ENCODE results near the gene NASP.
A peak's percentile ranks its signal among the peaks of the same experiment; 100 is the strongest.

NASP gene

DNA sequence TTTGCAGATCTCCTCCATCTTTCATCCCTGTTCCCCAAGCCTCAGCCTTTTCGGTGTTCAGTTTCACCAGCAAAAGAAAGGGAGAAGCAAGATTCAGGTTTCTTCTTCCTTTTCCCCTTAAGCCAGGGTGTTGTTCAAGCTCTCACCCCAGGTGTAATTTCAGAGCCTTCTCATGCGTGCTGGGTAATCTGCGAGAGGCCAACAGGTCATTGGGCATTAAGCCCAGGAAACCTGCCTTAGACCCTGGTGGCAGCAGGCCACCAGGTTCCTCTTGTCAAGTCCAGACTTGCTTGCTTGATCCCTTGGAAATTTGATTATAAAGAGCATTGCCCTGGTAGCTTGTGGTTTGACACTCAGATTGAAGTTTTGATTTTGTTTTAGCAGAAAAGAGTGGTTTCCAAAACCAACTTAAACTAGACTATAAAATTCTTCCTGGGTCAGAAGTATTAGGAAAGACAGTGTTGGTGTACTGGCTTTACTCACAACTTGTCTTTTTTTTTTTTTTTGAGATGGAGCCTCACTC is 26.4 kb upstream of the NASP start:
- H3K4me1 Mint-ChIP-seq (ENCODE audit: low read depth): peaks cover 18% of the 10 kb centered on the region
- H3K4me3 Mint-ChIP-seq: no peak overlapping the region
- no peaks in the 10 kb centered on the region for H3K9me3 Mint-ChIP-seq (ENCODE audit: low read depth)
- H3K27me3 Mint-ChIP-seq: no peaks in the 10 kb centered on the region
- no peak overlapping the region for H3K27ac Mint-ChIP-seq
- H3K36me3 Mint-ChIP-seq: peaks cover 2% of the 10 kb centered on the region

- Mint-ChIP-seq H3K4me1 (ENCODE audit: low read depth) (peaks cover 12% of the 10 kb centered on the region), H3K36me3 (peaks cover 3% of the 10 kb centered on the region), H3K4me3 (no peak overlapping the region), H3K9me3 (ENCODE audit: low read depth) (no peaks in the 10 kb centered on the region), H3K27ac (no peak overlapping the region), H3K27me3 (no peaks in the 10 kb centered on the region)
Measured at GRCh38 chr1:45563843-45564242, 20.0 kb upstream of the NASP start.

GRCh38 chr1:45566722-45567121 is 17.1 kb upstream of the NASP start:
- no peaks in the 10 kb centered on the region for H3K9me3 Mint-ChIP-seq (ENCODE audit: low read depth)
- no peaks in the 10 kb centered on the region for H3K27me3 Mint-ChIP-seq
- no peak overlapping the region for H3K27ac Mint-ChIP-seq

GRCh38 chr1:45567911-45568310 is 15.9 kb upstream of the NASP start:
- H3K27me3 Mint-ChIP-seq: no peaks in the 10 kb centered on the region
- peaks cover 4% of the 10 kb centered on the region for H3K36me3 Mint-ChIP-seq
- H3K27ac Mint-ChIP-seq: peak overlapping the region; percentile 46
- H3K4me1 Mint-ChIP-seq (ENCODE audit: low read depth): no peaks in the 10 kb centered on the region
- no peaks in the 10 kb centered on the region for H3K9me3 Mint-ChIP-seq (ENCODE audit: low read depth)
- no peak overlapping the region for H3K4me3 Mint-ChIP-seq

More at GRCh38 chr1:45566722-45567121, 17.1 kb upstream of the NASP start:
- no peak overlapping the region for H3K4me3 Mint-ChIP-seq
- H3K36me3 Mint-ChIP-seq: peaks cover 4% of the 10 kb centered on the region
- H3K4me1 Mint-ChIP-seq (ENCODE audit: low read depth): peaks cover 3% of the 10 kb centered on the region

GRCh38 chr1:45568421-45568820 is 15.4 kb upstream of the NASP start:
- H3K4me1 Mint-ChIP-seq (ENCODE audit: low read depth): no peaks in the 10 kb centered on the region
- no peaks in the 10 kb centered on the region for H3K9me3 Mint-ChIP-seq (ENCODE audit: low read depth)
- H3K4me3 Mint-ChIP-seq: no peak overlapping the region
- no peak overlapping the region for H3K27ac Mint-ChIP-seq
- H3K27me3 Mint-ChIP-seq: no peaks in the 10 kb centered on the region
- peaks cover 4% of the 10 kb centered on the region for H3K36me3 Mint-ChIP-seq

DNA sequence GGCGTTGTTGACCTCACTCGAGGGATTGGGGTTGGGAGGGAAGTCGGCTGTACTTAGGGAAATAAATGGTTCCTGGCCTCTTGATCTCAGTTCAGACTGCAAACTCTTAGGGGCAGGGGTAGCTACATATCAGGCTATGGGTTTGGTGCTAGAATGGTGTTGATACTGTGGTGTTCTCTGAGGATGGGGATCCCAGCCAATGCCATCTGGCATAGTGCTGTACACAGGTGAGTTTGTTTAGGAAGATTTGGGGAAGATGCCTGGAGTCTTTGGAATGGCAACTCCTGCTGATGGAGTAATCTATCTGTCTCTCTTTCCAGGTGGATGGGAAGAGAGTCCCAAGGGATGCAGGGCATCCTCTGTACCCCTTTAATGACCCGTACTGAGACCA is 14.3 kb upstream of the NASP start:
- Mint-ChIP-seq H3K9me3 (ENCODE audit: low read depth) (no peaks in the 10 kb centered on the region), H3K36me3 (peaks cover 4% of the 10 kb centered on the region), H3K4me3 (no peak overlapping the region), H3K4me1 (ENCODE audit: low read depth) (no peaks in the 10 kb centered on the region), H3K27ac (no peak overlapping the region), H3K27me3 (no peaks in the 10 kb centered on the region)

DNA sequence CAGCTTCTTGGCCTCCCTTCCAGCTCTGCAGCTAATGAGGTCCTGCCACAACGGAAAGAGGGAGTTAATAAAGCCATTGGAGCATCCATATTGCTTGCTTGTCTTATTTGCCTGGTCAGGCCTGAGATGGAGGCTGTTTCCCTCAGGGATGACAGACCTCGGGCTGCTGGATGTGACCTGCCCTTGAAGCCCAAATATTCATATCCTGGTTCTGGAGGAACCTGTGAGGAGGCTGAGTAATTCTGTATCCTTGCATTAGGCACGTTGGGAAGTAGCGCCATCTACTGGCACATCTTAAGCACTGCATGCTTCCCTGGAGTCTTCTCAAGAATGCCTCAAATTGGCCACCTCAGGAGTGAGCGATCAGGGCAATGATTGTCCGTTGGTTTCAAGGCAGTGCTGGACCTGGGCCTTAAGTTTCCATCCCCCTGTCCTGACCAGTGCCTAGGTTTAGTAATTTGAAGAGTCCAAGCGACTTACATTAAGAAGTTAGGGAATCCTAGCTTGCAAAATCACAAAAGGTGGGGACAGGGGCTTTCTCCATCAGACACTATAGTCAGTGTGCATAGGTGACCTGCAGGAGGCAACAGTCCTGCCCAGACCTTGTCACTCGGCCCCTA is 13.8 kb upstream of the NASP start:
- no peaks in the 10 kb centered on the region for H3K27me3 Mint-ChIP-seq
- H3K9me3 Mint-ChIP-seq (ENCODE audit: low read depth): no peaks in the 10 kb centered on the region
- H3K4me3 Mint-ChIP-seq: no peak overlapping the region
- H3K36me3 Mint-ChIP-seq: peaks cover 4% of the 10 kb centered on the region
- no peaks in the 10 kb centered on the region for H3K4me1 Mint-ChIP-seq (ENCODE audit: low read depth)
- no peak overlapping the region for H3K27ac Mint-ChIP-seq

DNA sequence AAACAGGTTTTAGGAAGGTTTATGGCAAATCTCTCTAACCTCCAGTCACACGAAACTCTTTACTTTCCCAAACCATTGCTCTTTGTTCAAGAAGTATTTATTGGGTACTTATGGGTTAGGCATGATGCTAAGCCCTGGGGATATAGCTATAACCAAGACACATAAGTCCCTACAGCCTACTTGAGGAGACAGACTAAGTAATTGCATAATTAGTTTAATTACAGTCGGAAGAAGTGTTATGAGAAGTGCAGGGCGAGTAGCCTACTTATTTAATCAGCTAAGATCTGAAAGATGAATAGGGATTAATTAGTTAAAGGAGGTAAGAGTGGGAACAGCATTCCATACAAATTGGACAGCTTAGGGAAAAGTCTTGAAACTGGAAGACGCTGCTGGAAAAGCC is 13.2 kb upstream of the NASP start:
- Mint-ChIP-seq H3K9me3 (ENCODE audit: low read depth) (no peaks in the 10 kb centered on the region), H3K36me3 (peaks cover 4% of the 10 kb centered on the region), H3K27me3 (no peaks in the 10 kb centered on the region), H3K4me3 (no peak overlapping the region), H3K27ac (no peak overlapping the region), H3K4me1 (ENCODE audit: low read depth) (no peaks in the 10 kb centered on the region)

GRCh38 chr1:45573231-45573804 is 10.5 kb upstream of the NASP start:
- Mint-ChIP-seq H3K4me1 (ENCODE audit: low read depth) (no peaks in the 10 kb centered on the region), H3K4me3 (no peak overlapping the region)

GRCh38 chr1:45574105-45574626 is 9.7 kb upstream of the NASP start:
- H3K27me3 Mint-ChIP-seq: no peaks in the 10 kb centered on the region
- no peak overlapping the region for H3K4me3 Mint-ChIP-seq
- H3K27ac Mint-ChIP-seq: no peak overlapping the region
- no peaks in the 10 kb centered on the region for H3K9me3 Mint-ChIP-seq (ENCODE audit: low read depth)
- H3K4me1 Mint-ChIP-seq (ENCODE audit: low read depth): no peaks in the 10 kb centered on the region
- H3K36me3 Mint-ChIP-seq: peaks cover 2% of the 10 kb centered on the region

More at GRCh38 chr1:45573231-45573804, 10.5 kb upstream of the NASP start:
- H3K27ac Mint-ChIP-seq: no peak overlapping the region
- H3K27me3 Mint-ChIP-seq: no peaks in the 10 kb centered on the region
- H3K9me3 Mint-ChIP-seq (ENCODE audit: low read depth): no peaks in the 10 kb centered on the region
- H3K36me3 Mint-ChIP-seq: peaks cover 2% of the 10 kb centered on the region

DNA sequence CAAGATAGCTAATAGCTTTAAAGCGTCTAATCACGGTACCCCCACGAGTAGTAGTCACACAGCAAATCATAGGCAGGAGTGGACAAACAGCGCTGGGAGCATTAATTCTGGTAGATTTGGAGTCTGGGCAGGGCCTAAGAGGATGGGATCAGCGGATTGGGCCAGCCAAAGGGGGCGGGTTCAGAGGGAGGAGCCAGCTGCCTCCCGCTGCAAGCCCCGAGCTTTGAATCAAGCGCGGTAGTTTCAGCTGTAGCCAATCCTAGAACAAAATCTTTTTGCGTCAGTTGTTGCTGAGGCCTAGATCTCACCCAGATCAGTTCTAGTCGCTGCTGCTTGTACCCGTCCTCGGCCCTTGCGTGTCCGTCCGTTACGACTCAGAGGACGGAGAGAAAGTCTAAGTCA is 576 bp upstream of the NASP start:
- Mint-ChIP-seq H3K27me3 (no peaks in the 10 kb centered on the region), H3K4me1 (ENCODE audit: low read depth) (peaks cover 25% of the 10 kb centered on the region)

DNA sequence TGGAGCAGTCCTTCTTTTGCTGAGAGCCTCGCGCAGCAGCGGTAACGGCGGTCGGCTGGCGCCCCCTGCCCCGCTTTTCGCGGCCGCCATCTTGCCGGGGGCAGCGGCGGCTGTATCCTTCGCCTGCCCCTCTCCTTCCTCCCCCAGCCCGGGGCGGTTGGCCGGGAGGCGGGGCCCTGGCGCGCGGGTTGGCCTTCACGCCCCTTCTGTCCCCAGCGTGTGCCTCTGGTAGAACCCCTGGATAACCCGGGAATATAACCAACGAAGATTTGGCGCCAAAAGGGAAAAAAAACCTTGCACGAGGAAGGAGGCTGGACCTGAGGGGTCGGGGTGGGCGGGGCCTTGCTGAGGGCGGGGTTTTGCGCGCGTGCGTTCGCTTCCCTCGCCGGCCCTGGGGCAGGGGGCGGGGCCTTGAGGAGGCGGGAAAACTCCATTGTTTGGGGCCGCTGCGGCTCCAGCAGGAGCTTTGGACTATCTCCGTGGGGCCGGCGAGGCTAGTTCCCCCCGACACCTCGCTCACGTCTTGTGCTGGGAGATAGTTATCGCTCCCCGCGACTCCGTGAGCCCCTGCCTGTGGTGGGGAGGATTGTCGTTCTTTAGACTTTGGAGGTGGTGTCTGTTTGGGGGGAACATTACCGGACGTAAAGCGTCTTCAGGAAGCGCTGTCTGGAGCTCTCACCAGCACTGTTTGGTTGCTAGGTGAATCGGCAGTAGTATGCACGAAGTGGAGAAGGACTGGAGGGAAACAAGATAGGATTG is 689 bp downstream of the NASP start:
- H3K27me3 Mint-ChIP-seq: no peaks in the 10 kb centered on the region
- peak overlapping the region; percentile 99 for H3K27ac Mint-ChIP-seq
- peaks cover 32% of the 10 kb centered on the region for H3K4me1 Mint-ChIP-seq (ENCODE audit: low read depth)
- H3K36me3 Mint-ChIP-seq: no peaks in the 10 kb centered on the region
- H3K4me3 Mint-ChIP-seq: peak overlapping the region; percentile 99
- no peaks in the 10 kb centered on the region for H3K9me3 Mint-ChIP-seq (ENCODE audit: low read depth)

More for the DNA sequence above, 576 bp upstream of the NASP start:
- H3K36me3 Mint-ChIP-seq: no peaks in the 10 kb centered on the region
- H3K4me3 Mint-ChIP-seq: peak overlapping the region; percentile 99
- H3K27ac Mint-ChIP-seq: peak overlapping the region; percentile 99
- H3K9me3 Mint-ChIP-seq (ENCODE audit: low read depth): no peaks in the 10 kb centered on the region

DNA sequence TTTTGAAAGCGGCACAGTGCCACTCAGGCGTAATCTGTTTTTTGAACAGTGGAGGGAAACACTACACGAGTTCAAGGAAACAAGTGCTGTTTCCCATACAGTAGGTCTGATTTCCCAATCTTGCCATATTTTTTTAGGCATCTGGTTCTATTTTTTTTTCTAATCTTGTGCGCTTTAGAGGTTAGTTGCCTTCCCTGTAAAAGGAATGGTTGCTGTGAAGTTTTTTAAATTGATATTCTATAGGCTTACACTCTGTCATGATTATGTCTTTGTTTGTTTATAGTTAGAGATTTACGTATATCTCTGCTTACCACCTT is 1.2 kb downstream of the NASP start:
- H3K4me1 Mint-ChIP-seq (ENCODE audit: low read depth): peaks cover 35% of the 10 kb centered on the region
- no peaks in the 10 kb centered on the region for H3K36me3 Mint-ChIP-seq
- H3K4me3 Mint-ChIP-seq: peak overlapping the region; percentile 99
- no peaks in the 10 kb centered on the region for H3K9me3 Mint-ChIP-seq (ENCODE audit: low read depth)
- peak overlapping the region; percentile 99 for H3K27ac Mint-ChIP-seq
- H3K27me3 Mint-ChIP-seq: no peaks in the 10 kb centered on the region

DNA sequence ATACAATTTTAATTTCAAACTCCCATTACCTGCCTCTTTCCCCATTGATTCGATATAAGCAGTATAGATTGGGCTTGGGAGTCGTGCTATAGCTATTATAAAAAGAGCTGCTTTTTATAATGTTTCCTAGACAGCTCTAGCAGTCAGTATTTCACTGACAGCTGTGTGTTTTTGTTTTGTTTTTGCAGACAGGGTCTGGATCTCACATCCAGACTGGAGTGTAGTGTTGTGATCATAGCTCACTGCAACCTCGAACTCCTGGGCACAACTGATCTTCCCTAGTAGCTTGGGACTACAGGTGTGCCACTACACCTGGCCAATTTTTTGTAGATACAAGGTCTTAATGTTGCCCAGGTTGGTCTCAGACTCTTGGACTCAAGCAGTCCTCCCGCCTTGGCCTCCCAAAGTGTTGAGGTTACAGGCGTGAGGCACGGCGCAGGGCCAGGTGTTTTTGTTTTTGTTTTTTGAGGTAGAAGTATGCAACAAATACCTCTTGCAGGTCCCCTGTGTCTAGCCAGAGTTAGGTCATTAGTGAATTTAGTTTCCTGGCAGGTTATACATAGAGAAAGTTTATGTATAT is 1.7 kb downstream of the NASP start:
- H3K4me3 Mint-ChIP-seq: peak overlapping the region; percentile 99
- peak overlapping the region; percentile 99 for H3K27ac Mint-ChIP-seq
- H3K27me3 Mint-ChIP-seq: no peaks in the 10 kb centered on the region
- peaks cover 36% of the 10 kb centered on the region for H3K4me1 Mint-ChIP-seq (ENCODE audit: low read depth)
- H3K36me3 Mint-ChIP-seq: no peaks in the 10 kb centered on the region
- H3K9me3 Mint-ChIP-seq (ENCODE audit: low read depth): no peaks in the 10 kb centered on the region

- peak overlapping the region; percentile 99 for H3K4me3 Mint-ChIP-seq
- H3K36me3 Mint-ChIP-seq: no peaks in the 10 kb centered on the region
- peaks cover 45% of the 10 kb centered on the region for H3K4me1 Mint-ChIP-seq (ENCODE audit: low read depth)
- H3K27ac Mint-ChIP-seq: peak overlapping the region; percentile 89
- H3K27me3 Mint-ChIP-seq: no peaks in the 10 kb centered on the region
- no peaks in the 10 kb centered on the region for H3K9me3 Mint-ChIP-seq (ENCODE audit: low read depth)
Measured at GRCh38 chr1:45586769-45587168, 2.9 kb downstream of the NASP start.

All from activated naive CD8-positive, alpha-beta T cell (primary cell).